HCT116 (cell line): ENCODE data around the gene CDC42EP3. TPM values are rescaled to one million over a fixed set of nuclear protein-coding genes. Genes with fewer than 3 reads are reported as not detected.

Source experiments
- ATAC-seq: fragments of 200-7000 bp; cut with Tn5 transposase; 2 replicates; pipeline ENCODE4 v1.9.1; 2020; ENCODE audit warnings: mild to moderate bottlenecking, moderate library complexity
- BruUV-seq: library from RNA; stranded (reverse); fragments of 400-500 nt; replicated peaks from 2 replicates; lab custom pipeline; 2021; lab: Mats Ljungman, UMichigan
- CTCF ChIA-PET: fragments of 300-600 bp; sonication (Branson Sonifier 250); formaldehyde crosslinking; loops from one replicate; lab custom pipeline; 2021; ENCODE audit warnings: antibody characterized with exemption; lab: Charles Lee
- POLR2A ChIA-PET: fragments of 300-600, 350-600 bp; sonication (Branson Sonifier 250); formaldehyde crosslinking; loops from one replicate; lab custom pipeline; 2021; ENCODE audit warnings: antibody characterized with exemption; lab: Charles Lee
- RAD21 ChIA-PET, 2 experiments: fragments of 300-600 bp; sonication (Branson Sonifier 250); formaldehyde crosslinking; loops; one replicate each; lab custom pipeline; 2023; ENCODE audit warnings: low total read pairs in 2 of 2; ENCODE audit not compliant: uncharacterized antibody in 2 of 2, unreplicated experiment in 2 of 2, low non-redundant PET in 1 of 2; lab: Charles Lee
- DNase-seq: peaks from one replicate; pipeline ENCODE4 v3.0.0-alpha.2; 2010; ENCODE audit warnings: low read depth, low spot score
- H2AFZ ChIP-seq: fragments of 200-600 bp; shearing (Covaris generic), sonication (generic); 2 replicates; pipeline ENCODE4 v1.6.1; 2017; ENCODE audit warnings: low read depth, mixed run types, mixed read lengths, antibody characterized with exemption, low read length; ENCODE audit not compliant: poor library complexity, severe bottlenecking
- H3K27ac ChIP-seq: 2 replicates; pipeline ENCODE4 v1.5.1; 2012; ENCODE audit warnings: low read depth, low read length
- H3K27me3 ChIP-seq: fragments of 200-600 bp; sonication (generic); 2 replicates; pipeline ENCODE4 v1.6.1; 2016; ENCODE audit warnings: mixed run types, low read length, mixed read lengths; ENCODE audit not compliant: insufficient read depth
- H3K36me3 ChIP-seq, 2 experiments: fragments of 200-500 bp in 1 of 2; fragments of 200-600 bp in 1 of 2; sonication (Bioruptor generic) in 1 of 2; sonication (generic) in 1 of 2; 2 replicates each; pipeline versions ENCODE4 v1.5.1 to v1.6.1; 2014 to 2016; ENCODE audit warnings: low read length in 2 of 2, inconsistent platforms in 1 of 2, mixed read lengths in 1 of 2, mixed run types in 1 of 2; ENCODE audit not compliant: insufficient read depth in 2 of 2, control insufficient read depth in 1 of 2
- H3K4me1 ChIP-seq, 2 experiments: fragments of 200-600 bp in 1 of 2; sonication (generic) in 1 of 2; 2 replicates each; pipeline versions ENCODE4 v1.5.1 to v1.6.1; 2012 to 2017; ENCODE audit warnings: low read length in 2 of 2, inconsistent platforms in 1 of 2, mild to moderate bottlenecking in 1 of 2, mixed read lengths in 1 of 2, mixed run types in 1 of 2, moderate library complexity in 1 of 2; ENCODE audit not compliant: insufficient read depth in 2 of 2, control insufficient read depth in 1 of 2
- H3K4me2 ChIP-seq: fragments of 200-600 bp; sonication (generic); 2 replicates; pipeline ENCODE4 v1.6.1; 2017; ENCODE audit warnings: mixed run types, low read length, mixed read lengths
- H3K4me3 ChIP-seq, 2 experiments: fragments of 200-600 bp in 1 of 2; sonication (generic) in 1 of 2; replicated peaks in 1 of 2; 2 replicates each; pipeline ENCODE4 v1.5.1; 2011 to 2016; ENCODE audit warnings: low read length in 2 of 2, control low read depth in 1 of 2, low read depth in 1 of 2, mild to moderate bottlenecking in 1 of 2, mixed read lengths in 1 of 2, mixed run types in 1 of 2
- H3K79me2 ChIP-seq: fragments of 200-600 bp; sonication (generic); 2 replicates; pipeline ENCODE4 v1.6.1; 2017; ENCODE audit warnings: mild to moderate bottlenecking, mixed run types, low read length, moderate library complexity, mixed read lengths; ENCODE audit not compliant: insufficient read depth
- H3K9ac ChIP-seq: fragments of 200-600 bp; sonication (generic); 2 replicates; pipeline ENCODE4 v1.6.1; 2016; ENCODE audit warnings: low read length, mixed read lengths
- H3K9me2 ChIP-seq: fragments of 200-600 bp; sonication (generic), shearing (Covaris generic); 2 replicates; pipeline ENCODE4 v1.6.1; 2017; ENCODE audit warnings: mixed run types, mild to moderate bottlenecking, moderate library complexity; ENCODE audit not compliant: insufficient read depth
- H3K9me3 ChIP-seq, 2 experiments: fragments of 200-500 bp in 1 of 2; fragments of 200-600 bp in 1 of 2; sonication (Bioruptor generic) in 1 of 2; sonication (generic) in 1 of 2; 2 replicates each; pipeline ENCODE4 v1.6.1; 2014 to 2017; ENCODE audit warnings: low read length in 2 of 2, mixed read lengths in 2 of 2, inconsistent platforms in 1 of 2, low read depth in 1 of 2, mild to moderate bottlenecking in 1 of 2, mixed run types in 1 of 2, moderate library complexity in 1 of 2; ENCODE audit not compliant: control insufficient read depth in 1 of 2, insufficient read depth in 1 of 2
- H4K20me1 ChIP-seq: fragments of 200-600 bp; sonication (generic), shearing (Covaris generic); 2 replicates; pipeline ENCODE4 v1.6.1; 2017; ENCODE audit warnings: mixed run types, mild to moderate bottlenecking, moderate library complexity; ENCODE audit not compliant: insufficient read depth
- ATF3 ChIP-seq: IDR thresholded peaks from 2 replicates; pipeline ENCODE4 v1.6.1; 2012
- CBX3 ChIP-seq: IDR thresholded peaks from 2 replicates; pipeline ENCODE4 v1.6.1; 2012; ENCODE audit warnings: low read depth
- CEBPB ChIP-seq: IDR thresholded peaks from 2 replicates; pipeline ENCODE4 v1.6.1; 2012; ENCODE audit warnings: low read depth
- EGR1 ChIP-seq: IDR thresholded peaks from 2 replicates; pipeline ENCODE4 v1.6.1; 2012; ENCODE audit warnings: low read depth
- ELF1 ChIP-seq: IDR thresholded peaks from 2 replicates; pipeline ENCODE4 v1.6.1; 2012; ENCODE audit warnings: low read depth, borderline replicate concordance
- EZH2 ChIP-seq: fragments of 200-600 bp; sonication (generic); IDR thresholded peaks from 2 replicates; pipeline ENCODE4 v1.6.1; 2017; ENCODE audit warnings: antibody characterized with exemption, mixed run types
- FOSL1 ChIP-seq: IDR thresholded peaks from 2 replicates; pipeline ENCODE4 v1.6.1; 2012; ENCODE audit warnings: low read depth
- JUND ChIP-seq: IDR thresholded peaks from 2 replicates; pipeline ENCODE4 v1.6.1; 2012
- MAX ChIP-seq: IDR thresholded peaks from 2 replicates; pipeline ENCODE4 v1.6.1; 2012
- POLR2A ChIP-seq: IDR thresholded peaks from 2 replicates; pipeline ENCODE4 v1.7.0; 2011; ENCODE audit warnings: borderline replicate concordance; ENCODE audit not compliant: insufficient read depth, insufficient read length; ENCODE audit errors: extremely low read depth
- POLR2AphosphoS5 ChIP-seq: IDR thresholded peaks from 2 replicates; pipeline ENCODE4 v1.6.1; 2011; ENCODE audit warnings: mild to moderate bottlenecking, low read depth, low read length, moderate library complexity
- RAD21 ChIP-seq: IDR thresholded peaks from 2 replicates; pipeline ENCODE4 v1.6.1; 2012; ENCODE audit warnings: low read depth, mild to moderate bottlenecking
- SIN3A ChIP-seq: IDR thresholded peaks from 2 replicates; pipeline ENCODE4 v1.6.1; 2012; ENCODE audit warnings: low read depth
- SP1 ChIP-seq: IDR thresholded peaks from 2 replicates; pipeline ENCODE4 v1.6.1; 2012; ENCODE audit warnings: low read depth
- SRF ChIP-seq: IDR thresholded peaks from 2 replicates; pipeline ENCODE4 v1.6.1; 2012; ENCODE audit warnings: low read depth
- YY1 ChIP-seq: IDR thresholded peaks from 2 replicates; pipeline ENCODE4 v1.6.1; 2011; ENCODE audit warnings: low read length, low read depth, moderate library complexity, mild to moderate bottlenecking; ENCODE audit not compliant: insufficient replicate concordance; ENCODE audit errors: extremely low read depth
- ZFX ChIP-seq: fragments of 450-650 bp; IDR thresholded peaks from 2 replicates; pipeline ENCODE4 v1.6.1; 2017
- ZNF274 ChIP-seq: fragments of 200-500 bp; sonication (Bioruptor generic); IDR thresholded peaks from 2 replicates; pipeline ENCODE4 v1.6.1; 2014; ENCODE audit warnings: mild to moderate bottlenecking, low read depth, low read length, inconsistent platforms
- intact Hi-C: fragments of 100-400 bp; cut with micrococcal nuclease; formaldehyde crosslinking; loops from 2 replicates; pipeline ENCODE4 v1.10.0; 2022
- total RNA-seq: library from RNA; stranded (reverse); gene quantifications from one replicate; pipeline ENCODE4 v1.2.1, GENCODE V29; 2021; ENCODE audit not compliant: unreplicated experiment
- TF ChIP-seq, protein P1 (sequence below), 3 experiments: fragments of 200-600 bp in 1 of 3; sonication (generic) in 1 of 3; IDR thresholded peaks in 2 of 3; conservative IDR thresholded peaks in 1 of 3; 2 replicates each; pipeline ENCODE4 v1.5.1; 2012 to 2017; ENCODE audit warnings: low read depth in 2 of 3, low read length in 2 of 3, antibody characterized with exemption in 1 of 3, borderline replicate concordance in 1 of 3, control low read depth in 1 of 3, mild to moderate bottlenecking in 1 of 3, mixed read lengths in 1 of 3, mixed run types in 1 of 3, moderate library complexity in 1 of 3; ENCODE audit not compliant: insufficient read depth in 1 of 3
- TF ChIP-seq, protein P2 (sequence below): IDR thresholded peaks from 2 replicates; pipeline ENCODE4 v1.6.1; 2011; ENCODE audit warnings: mild to moderate bottlenecking, low read length, moderate library complexity; ENCODE audit not compliant: insufficient replicate concordance; ENCODE audit errors: extremely low read depth

Gene CDC42EP3
- total RNA-seq, 1 experiment from 2014 or later = 38.2 TPM

DNA sequence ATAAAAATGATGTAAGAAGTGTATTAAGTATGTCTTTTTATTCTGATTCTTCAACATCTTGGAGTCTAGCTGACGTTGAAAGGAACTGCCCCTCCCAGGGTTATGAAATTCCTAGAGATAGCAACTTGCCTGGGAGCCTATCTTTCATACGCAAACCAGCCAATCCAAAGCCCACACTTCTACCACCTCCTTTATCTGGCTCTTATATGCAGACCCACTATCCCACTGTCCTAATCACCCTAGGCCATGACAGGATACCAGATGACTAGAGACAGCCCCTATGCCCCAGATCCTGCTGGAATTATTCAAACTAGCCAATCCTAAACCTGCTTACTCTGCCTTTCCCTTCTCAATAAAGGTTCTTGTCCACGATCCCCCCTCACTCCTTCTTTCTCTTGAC, 11.8 kb upstream of the CDC42EP3 start:
- no peaks in the 10 kb centered on the region for H3K9me2 ChIP-seq
- no peaks in the 10 kb centered on the region for H3K36me3 ChIP-seq
- no peaks in the 10 kb centered on the region for H3K79me2 ChIP-seq
- H3K9ac ChIP-seq = no peak overlapping the region
- no peak overlapping the region for H3K4me3 ChIP-seq
- ChIA-PET POLR2A (no interaction called here), CTCF (no interaction called here), RAD21 (no interaction called here)
- no TSS peak for BruUV-seq
- H3K4me2 ChIP-seq = no peak overlapping the region
- no peak overlapping the region for H2AFZ ChIP-seq
- no peak for ATAC-seq
- H4K20me1 ChIP-seq = no peaks in the 10 kb centered on the region
- no peaks in the 10 kb centered on the region for H3K27me3 ChIP-seq
- H3K27ac ChIP-seq = no peak overlapping the region
- H3K4me1 ChIP-seq = no peaks in the 10 kb centered on the region
- H3K9me3 ChIP-seq = no peaks in the 10 kb centered on the region
- TF ChIP-seq CEBPB (no peak), POLR2AphosphoS5 (no peak), POLR2A (no peak), JUND (no peak), RAD21 (no peak), ELF1 (no peak), MAX (no peak), ATF3 (no peak)
- intact Hi-C loops = no loop called here
- DNase-seq = no peak

DNA sequence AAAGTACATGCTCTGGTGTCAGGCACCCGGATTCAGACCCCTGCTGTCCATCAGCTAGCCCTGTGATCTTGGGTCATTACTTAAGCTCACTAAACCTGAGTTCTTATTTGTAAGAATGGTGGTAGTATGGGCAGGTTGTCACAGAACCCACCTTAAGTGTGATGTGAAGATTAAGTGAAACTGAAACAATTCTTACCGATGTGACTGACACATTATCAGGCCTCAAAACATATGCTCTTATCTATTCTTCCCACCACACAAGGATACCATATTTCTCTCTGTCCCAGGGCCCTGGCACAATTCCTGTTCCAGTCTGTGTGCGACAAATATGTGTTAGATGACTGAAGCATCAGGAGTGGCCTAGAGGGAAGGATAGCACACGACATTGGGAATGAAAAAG, 11.0 kb upstream of the CDC42EP3 start:
- no peak overlapping the region for H2AFZ ChIP-seq
- DNase-seq (no peak), ATAC-seq (no peak)
- H4K20me1 ChIP-seq = no peaks in the 10 kb centered on the region
- H3K4me1 ChIP-seq = no peaks in the 10 kb centered on the region
- no peaks in the 10 kb centered on the region for H3K36me3 ChIP-seq
- POLR2A ChIA-PET = no interaction called here
- H3K4me3 ChIP-seq = no peak overlapping the region
- H3K9ac ChIP-seq = no peak overlapping the region
- no TSS peak for BruUV-seq
- intact Hi-C loops = no loop called here
- H3K9me3 ChIP-seq = no peaks in the 10 kb centered on the region
- RAD21 ChIA-PET = no interaction called here
- TF ChIP-seq EZH2 (no peak), MAX (no peak), EGR1 (no peak), FOSL1 (no peak), ZFX (no peak), SIN3A (no peak), YY1 (no peak), CBX3 (no peak), SP1 (no peak), RAD21 (no peak), SRF (no peak), ZNF274 (no peak)
- TF ChIP-seq, protein P1, sequence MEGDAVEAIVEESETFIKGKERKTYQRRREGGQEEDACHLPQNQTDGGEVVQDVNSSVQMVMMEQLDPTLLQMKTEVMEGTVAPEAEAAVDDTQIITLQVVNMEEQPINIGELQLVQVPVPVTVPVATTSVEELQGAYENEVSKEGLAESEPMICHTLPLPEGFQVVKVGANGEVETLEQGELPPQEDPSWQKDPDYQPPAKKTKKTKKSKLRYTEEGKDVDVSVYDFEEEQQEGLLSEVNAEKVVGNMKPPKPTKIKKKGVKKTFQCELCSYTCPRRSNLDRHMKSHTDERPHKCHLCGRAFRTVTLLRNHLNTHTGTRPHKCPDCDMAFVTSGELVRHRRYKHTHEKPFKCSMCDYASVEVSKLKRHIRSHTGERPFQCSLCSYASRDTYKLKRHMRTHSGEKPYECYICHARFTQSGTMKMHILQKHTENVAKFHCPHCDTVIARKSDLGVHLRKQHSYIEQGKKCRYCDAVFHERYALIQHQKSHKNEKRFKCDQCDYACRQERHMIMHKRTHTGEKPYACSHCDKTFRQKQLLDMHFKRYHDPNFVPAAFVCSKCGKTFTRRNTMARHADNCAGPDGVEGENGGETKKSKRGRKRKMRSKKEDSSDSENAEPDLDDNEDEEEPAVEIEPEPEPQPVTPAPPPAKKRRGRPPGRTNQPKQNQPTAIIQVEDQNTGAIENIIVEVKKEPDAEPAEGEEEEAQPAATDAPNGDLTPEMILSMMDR (IDR thresholded peaks at IDR 0.05 in 2 of 3, conservative IDR thresholded peaks at IDR 0.05 in 1 of 3; ENCODE audit: borderline replicate concordance in 1 of 3, insufficient read depth in 1 of 3, low read depth in 2 of 3, low read length in 2 of 3) = no peak
- TF ChIP-seq, protein P2, sequence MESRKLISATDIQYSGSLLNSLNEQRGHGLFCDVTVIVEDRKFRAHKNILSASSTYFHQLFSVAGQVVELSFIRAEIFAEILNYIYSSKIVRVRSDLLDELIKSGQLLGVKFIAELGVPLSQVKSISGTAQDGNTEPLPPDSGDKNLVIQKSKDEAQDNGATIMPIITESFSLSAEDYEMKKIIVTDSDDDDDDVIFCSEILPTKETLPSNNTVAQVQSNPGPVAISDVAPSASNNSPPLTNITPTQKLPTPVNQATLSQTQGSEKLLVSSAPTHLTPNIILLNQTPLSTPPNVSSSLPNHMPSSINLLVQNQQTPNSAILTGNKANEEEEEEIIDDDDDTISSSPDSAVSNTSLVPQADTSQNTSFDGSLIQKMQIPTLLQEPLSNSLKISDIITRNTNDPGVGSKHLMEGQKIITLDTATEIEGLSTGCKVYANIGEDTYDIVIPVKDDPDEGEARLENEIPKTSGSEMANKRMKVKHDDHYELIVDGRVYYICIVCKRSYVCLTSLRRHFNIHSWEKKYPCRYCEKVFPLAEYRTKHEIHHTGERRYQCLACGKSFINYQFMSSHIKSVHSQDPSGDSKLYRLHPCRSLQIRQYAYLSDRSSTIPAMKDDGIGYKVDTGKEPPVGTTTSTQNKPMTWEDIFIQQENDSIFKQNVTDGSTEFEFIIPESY = no peak
- CTCF ChIA-PET = no interaction called here
- H3K4me2 ChIP-seq = no peak overlapping the region
- no peaks in the 10 kb centered on the region for H3K79me2 ChIP-seq
- no peaks in the 10 kb centered on the region for H3K9me2 ChIP-seq
- no peak overlapping the region for H3K27ac ChIP-seq
- H3K27me3 ChIP-seq = no peaks in the 10 kb centered on the region
